NCI-H2081 treated with DMSO at 0.1 percent for 48 hours (cell line): Measurements from ENCODE around the gene RNF141.

Experiments used
- DNase-seq: peaks from one replicate; lab custom pipeline; 2025; lab: John Stamatoyannopoulos, UW

RNF141 gene

DNA sequence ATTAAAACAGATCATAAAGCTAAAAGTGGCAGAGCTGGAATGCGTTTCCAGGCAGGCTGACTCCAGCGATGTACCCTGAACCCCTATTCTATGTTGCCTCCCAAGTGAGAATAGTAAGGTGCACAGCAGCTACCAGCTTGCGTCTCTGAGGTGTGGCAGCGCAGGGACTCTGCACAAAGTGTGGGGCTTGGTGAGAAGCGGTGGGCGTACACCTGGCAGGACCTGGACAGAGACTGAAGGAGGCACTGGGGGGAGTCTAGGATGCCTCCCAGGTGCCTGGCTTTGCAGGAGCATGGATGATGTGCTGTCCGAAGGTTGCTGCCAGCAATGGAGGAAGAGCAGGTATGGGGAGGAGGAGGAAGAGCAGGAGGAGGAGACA, 43.0 kb downstream of the RNF141 start:
- no peak for DNase-seq

DNA sequence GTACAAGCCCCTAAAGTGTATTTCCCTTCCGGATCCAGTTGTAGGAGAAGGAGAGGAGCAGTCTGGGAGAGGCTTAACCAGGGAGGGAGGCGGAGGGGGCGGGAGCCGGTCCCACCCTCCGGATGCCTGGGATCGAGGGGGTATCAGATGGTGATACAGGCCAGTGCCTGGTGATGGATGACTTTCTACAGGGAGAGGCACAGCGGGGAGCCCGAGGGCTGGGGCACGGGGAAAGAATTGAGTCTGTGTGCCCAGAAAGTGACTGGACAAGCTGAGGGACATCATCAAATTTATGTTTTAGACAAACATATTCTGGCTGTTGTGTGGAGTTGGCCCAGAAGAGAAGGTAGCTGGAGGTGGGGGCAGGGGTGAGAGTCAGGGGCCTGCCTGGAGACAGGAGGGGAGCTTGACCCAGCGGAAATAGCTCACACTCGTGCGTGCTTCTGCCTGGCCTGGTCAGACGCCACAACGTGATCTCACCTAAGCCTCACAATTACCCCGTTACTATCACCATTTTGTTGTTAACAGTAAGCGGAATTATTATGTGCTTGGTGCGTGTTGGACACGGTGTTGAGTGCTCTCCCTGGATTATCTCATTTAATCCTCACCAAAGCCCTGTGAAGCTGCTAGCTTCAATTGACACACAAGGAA, 43.5 kb downstream of the RNF141 start:
- DNase-seq = no peak

DNA sequence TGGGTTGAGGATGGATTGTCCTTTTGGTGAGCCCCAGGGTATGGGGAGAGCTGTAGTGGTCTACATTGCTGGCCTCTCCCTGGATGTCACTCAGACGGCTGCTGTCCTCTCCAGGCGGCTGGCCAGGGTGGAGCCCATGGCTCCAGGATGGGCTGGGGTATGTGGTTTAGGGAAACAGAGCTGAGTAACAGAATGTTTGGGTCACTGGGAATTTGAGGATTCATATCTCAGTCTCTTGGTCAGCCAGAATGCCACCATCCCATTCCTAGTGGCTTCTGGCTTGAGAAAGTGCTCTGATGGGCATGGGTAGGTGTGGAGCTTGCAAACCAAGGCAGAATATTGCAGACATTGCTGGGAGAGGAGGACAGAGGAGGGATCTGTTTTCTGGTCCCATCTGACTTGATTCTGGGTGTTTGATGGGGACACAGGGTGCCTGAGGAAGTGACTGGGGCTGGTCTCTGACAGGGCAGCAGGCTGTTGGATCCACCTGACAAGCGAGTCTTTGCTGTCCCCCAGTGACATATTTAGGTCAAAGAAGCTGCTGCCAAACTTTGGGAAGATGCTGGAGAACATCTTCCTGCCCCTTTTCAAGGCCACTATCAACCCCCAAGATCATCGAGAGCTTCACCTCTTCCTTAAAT, 44.6 kb downstream of the RNF141 start:
- DNase-seq = no peak

DNA sequence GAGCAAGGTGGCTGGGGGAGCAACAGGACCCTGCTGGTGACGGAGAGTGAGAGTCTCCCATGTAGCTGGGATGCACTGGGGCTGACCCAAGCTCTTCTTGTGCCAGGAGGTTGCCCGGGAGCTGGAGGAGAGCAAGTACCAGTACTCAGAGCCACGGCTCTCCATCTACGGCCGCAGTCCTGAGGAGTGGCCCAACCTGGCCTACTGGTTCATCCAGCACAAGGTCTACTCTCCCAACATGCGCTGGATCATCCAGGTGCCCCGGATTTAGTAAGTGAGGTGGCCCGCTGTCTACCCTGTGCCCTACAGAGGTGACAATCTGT, 45.6 kb downstream of the RNF141 start:
- no peak for DNase-seq

DNA sequence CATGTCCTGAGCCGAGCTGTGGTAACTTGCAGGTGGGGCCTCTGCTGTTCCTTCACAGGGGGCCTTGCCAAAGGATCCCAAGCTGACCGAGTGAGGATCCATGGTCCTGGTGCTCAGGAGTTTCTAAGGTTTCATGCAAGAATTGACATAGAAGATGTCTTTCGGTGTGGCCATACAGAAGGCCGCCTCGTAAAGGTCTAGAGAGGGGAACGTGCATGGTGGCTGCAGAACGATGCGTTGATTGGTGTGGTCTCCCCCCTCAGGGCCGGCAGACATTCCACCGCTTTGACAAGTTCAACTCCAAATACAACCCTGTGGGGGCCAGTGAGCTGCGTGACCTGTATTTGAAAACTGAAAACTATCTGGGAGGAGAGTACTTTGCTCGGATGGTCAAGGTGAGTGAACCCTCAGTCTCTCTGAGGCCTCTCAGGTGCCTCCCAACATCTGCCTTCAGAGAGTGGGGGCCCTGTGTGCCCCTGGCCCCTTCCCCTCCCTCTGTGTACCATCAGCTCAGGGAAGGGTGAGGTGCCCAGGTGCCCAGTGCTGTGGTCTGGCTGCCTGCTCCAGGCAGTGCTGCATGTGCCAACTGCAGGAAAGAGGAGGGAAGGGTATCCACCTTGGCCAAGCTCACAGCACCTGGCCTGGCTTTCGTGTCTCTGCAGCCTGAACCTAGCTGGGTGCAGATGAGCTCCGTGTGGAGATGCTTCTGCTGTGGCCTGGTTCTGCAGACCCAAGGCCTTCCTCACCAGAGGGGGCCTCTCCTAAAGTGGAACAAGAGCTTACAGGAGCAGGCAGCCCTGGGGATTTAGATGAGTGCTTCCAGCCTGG, 46.1 kb downstream of the RNF141 start:
- no peak for DNase-seq

DNA sequence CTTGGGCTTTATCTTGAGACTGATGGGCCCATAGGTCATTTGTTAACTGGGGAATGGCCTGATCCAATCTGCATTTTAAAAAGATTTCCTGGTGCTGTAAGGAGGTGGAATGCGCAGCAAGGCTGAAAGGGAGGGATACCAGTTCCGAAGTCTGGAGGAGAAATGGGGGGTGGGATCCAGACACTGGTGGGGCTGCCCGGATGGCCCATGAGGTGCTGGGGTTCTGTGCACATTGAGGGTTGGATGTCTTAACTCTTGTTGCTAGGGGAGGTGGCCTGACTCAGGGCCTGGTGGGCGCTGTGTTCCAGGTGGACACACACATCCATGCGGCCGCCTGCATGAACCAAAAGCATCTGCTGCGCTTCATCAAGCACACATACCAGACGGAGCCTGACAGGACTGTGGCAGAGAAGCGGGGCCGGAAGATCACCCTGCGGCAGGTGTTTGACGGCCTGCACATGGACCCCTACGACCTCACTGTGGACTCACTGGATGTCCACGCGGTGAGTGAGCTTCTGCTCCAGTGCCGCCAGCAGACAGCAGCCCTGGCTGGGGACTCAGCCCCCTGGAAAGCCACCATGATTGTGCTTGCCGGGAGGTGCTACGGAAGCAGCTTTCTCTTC, 47.8 kb downstream of the RNF141 start:
- DNase-seq = no peak

DNA sequence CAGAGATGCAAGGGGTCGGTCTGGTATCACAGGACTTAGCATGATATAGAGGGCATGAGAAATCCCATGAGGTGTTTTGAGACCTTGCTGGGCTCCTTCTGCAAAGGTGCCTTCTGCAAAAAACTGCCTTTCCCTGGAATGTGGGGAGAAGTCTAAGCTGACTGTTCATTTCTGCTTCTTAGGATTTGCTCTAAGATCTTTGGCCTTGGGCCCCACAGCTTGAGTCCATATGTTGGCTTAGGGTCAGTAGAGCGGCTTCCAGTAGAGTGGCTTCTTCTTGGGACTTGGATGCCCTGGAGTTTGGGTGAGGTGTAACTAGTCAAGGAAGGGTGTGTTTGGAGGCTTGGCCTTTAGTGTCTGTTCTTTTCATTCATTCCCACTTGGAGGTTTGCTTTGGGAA, 48.9 kb downstream of the RNF141 start:
- DNase-seq = no peak

DNA sequence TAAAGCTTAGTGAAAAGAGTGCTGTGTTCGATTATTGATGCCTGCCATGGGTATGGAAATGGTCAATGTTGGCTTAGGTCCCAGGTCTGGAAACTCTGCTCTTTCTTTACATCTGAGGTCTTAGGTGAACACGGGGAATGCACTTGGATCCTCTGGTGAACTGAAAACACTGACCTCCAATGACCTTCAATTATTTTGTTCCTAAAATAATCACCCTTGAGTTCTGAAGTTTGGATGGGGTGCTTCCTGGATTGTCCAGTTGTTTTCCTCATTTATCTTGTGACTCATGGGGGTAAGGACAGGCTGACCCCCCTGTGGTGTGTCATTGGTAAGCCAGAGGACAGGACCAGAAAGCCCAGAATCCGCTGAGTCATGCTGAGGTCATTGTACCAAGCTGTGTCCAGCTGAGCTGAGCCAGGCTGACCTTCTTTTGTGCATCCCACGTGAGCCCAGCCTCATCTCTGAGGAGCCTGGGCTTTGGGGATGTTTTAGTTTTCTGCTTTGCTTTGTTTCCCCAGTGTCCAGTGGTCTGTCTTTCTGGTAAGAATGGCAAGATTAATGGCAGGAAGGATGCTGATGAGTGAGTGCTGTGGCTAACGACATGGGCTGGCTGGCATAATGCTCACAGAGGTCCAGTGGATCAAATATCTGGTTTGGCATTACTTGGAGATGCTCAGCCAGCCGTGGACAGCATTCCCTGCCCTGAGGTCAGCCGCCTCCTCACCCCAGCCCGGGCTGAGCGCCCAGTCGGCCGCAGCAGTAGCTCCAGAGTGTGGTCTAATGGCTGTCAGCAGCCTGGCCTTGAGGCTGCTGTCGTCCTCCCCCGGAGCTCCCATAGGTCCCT, 50.4 kb downstream of the RNF141 start:
- DNase-seq = no peak

DNA sequence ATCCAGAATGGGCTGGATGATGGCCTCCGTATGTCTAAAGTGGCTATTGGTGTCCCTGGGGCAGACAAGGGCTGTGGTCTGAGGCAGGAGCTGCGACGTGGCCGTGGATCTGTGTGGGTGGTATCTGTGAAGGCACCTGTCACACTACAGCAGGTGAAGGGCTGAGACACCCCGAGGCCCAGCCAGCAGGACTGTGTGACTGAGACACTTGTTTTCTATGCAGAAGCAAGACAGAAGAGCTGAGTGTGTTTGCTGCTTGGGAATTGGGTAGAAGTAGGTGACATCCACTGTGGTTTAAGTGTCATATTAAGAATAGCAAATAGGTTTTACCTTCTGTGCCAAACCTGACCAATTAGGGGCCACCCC, 51.0 kb downstream of the RNF141 start:
- DNase-seq = no peak

DNA sequence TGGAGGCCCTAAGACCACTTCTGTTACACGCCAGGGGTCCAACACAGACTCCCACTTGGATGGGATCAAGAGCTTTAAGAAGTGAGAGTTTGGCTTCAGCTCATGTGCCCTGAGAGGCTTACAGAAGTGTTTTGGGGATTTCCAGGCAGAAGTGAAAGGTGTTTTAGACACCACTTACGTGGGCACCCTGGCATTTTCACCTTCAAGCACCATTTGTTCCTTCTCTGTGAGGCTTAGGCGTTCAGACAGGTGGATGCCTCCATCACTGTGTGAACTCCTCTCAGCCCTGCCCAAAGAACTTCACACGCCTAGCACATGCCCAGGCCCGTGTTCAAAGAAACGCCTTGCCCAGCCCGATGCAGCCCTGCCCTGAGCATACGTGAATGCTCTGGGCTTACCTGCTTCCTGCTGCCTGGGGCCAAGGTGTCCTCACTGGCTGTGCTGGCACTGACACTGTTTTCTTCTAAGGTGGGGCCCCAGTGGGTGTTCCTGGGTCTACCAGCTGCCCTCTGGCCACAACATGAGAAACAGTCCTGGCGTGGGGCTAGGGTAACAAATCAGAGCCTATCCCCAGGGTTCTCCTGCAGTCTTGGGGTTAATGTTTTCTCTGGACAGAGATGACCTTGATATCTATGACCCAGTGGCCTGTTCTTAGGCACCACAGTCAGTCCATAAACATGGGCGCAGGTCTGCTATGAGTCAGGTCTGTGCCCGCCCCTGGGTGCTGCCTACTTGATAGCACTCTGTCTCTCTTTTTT, 51.9 kb downstream of the RNF141 start:
- no peak for DNase-seq

DNA sequence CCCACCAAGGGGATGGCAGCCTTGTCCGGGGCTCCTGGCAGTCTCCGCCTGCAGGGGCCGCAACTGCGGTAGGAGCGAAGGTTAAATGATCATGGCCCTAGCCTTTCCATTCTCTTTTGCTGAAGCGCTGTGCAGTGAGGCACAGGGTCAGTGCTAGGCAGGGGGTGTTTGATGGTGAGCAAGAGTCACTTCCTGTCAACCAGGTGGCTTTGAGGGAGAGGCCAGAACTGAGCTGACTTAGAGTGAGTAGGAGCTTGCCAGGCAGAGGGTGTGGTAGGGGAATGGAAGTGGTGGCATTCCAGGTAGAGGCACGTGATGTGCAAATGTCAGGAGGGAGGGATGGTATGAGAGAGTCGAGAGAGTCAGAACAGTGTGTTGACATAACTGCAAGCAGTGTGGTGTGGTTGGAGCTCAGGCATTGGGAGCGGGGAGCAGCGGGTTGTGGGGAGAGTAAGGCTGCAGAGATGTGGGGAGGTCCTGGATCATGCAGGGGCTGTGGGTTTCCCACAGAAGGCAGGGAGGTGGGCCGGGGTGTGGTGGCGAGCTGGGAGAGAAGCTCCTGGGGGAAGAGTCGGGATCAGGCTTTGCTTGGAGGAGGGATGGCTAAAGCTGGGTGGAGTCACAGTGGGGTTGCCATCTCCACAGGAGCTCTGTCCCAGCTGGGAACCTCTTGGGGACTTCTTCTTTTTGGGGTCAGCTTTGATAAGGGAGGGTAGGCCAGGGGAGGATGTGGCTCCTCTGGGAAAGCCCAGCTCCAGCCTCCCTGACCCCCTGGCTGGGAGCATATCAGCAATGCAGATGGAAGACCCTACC, 52.7 kb downstream of the RNF141 start:
- no peak for DNase-seq

DNA sequence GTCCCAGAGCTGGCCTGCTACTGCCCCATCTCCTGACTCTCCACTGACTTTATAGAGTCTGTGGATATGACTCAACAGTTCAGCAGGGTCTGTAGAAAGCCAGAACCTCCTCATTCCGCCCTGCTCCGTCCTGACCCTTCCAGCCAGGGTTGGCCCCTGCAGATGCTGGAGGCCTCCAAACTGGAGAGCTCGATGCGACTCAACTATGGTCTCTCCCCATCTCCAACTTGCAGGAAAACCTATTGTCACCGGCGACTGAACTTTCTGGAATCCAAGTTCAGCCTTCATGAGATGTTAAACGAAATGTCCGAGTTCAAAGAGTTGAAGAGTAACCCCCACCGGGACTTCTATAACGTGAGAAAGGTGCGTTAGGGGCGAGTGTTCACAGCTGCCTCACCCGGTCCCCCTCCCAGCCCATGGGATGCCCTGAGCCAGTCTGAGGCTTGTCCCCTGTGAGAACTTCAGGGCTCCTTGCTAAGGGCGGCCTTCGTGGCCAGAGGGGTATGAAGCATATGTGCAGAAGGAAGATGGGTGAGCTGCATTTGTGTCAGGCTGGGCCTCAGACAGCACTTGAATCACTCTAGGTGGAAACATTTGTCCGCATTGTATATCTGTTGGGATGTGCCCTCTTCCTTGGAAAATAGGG, 53.9 kb downstream of the RNF141 start:
- no peak for DNase-seq

DNA sequence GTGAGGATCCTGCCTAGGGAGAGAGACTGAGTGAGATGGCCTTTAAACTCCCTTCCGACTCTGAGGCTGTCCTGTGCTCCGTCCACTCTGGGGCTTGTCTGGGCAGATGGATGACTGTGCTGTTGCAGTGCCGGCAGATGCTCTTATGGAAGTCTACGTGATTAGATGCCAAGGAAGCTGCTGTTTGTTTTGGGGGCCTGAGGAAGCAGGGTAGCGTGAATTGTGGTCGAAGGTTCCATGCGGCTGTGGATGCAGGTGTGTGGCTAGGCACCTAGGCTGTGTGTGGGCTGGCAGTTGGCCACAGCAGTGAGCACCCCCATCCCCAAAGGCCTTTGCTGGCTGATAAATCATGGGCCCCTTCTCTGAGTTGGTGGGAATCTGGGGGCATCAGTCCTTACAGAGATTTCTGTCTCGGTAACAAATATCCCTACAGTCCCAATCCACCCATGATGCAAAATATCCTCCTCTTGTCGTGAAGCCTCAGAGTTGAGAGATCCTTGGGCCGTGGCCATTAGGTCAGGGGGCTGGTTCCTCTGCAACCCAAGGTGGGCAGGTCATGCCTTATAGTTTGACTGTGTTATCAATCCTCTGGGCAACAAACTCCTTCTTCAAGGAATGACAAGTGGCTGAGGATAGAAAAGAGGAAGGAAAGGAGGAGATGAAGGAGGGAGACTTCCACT, 54.7 kb downstream of the RNF141 start:
- DNase-seq = no peak

DNA sequence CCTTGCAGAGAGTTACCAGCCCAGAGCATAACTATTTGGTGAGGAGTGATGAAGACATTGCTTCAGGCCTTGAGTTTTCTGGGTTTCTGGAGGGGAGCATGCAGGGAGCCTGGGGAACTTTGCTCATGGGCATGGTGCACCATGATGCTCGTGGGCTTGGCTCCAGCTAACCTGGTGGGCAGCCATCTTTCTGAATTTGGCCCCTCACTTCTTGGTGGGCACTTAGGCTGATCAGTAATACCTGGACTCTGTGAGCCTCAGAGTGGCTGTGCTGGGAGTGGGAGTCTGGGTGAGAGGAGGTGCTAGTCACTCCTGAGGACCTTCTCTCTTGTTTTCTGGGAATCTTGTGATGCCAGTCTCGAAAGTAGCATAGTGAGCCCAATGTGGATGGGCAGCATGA, 55.3 kb downstream of the RNF141 start:
- no peak for DNase-seq

DNA sequence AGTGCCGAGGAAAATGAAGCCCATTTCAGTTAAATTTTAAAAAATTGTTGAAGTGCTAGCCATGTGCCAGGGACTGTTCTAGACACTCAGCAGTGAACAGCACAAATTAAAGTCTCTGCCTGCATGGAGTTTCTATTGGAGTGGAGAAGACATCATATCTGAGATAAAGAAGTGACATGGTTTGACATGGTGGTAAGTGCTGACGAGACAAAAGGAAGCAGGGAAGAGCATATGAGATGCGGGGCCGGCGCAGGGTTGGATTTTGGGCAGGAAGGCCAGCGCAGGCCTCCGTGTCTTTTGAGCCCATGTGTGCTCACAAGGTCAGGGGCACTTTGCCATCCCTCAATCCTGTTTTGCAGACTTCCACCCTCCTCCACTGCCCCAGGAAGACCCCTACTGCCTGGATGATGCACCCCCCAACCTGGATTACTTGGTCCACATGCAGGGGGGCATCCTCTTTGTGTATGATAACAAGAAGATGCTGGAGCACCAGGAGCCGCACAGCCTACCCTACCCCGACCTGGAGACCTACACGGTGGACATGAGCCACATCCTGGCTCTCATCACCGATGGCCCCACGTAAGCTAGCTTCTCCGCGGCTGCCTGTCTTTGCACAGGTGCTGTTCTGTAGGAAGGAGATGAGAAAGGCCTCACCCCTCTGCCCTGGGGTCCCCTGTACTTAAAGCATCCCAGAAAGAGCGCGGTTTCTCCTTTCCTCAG, 56.4 kb downstream of the RNF141 start:
- DNase-seq = no peak

DNA sequence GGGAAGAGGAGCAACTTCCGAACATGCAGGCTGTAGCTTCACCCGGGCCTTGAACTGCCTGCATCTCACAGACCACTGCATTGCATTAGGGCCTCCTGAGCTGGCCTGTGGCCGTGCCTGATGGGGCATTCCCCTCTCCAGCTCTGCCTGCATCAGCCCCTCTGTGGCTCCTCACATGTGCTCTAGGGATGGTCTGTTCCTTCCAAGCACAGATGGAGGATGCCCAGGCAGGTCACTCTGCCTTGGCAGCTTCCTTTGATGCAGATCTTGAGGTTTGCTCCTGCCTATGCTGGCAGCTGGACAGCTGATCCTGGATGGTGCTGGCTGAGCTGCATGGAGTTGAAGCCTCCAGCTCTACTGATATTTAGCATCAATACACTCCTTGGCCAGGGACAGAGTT, 57.4 kb downstream of the RNF141 start:
- DNase-seq = no peak

DNA sequence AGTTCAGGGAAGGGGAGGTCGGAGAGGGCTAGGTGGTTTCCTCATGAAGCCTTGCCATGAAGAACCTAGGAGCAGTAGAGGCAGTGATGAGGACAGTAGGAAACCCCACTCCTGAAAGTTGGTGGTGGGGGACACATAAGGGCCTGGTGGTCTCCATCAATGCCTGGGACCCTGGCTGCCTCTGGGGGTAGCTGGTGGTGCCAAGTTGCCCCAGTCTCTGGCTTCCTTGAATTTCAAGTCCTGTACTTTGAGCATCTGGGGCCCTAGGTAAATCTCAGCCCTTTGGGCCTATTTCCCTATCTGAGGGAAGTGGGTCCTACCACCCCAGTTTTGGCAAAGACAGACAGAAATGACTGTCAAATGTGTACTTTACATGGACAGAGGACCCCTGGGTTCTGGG, 57.8 kb downstream of the RNF141 start:
- DNase-seq = no peak

DNA sequence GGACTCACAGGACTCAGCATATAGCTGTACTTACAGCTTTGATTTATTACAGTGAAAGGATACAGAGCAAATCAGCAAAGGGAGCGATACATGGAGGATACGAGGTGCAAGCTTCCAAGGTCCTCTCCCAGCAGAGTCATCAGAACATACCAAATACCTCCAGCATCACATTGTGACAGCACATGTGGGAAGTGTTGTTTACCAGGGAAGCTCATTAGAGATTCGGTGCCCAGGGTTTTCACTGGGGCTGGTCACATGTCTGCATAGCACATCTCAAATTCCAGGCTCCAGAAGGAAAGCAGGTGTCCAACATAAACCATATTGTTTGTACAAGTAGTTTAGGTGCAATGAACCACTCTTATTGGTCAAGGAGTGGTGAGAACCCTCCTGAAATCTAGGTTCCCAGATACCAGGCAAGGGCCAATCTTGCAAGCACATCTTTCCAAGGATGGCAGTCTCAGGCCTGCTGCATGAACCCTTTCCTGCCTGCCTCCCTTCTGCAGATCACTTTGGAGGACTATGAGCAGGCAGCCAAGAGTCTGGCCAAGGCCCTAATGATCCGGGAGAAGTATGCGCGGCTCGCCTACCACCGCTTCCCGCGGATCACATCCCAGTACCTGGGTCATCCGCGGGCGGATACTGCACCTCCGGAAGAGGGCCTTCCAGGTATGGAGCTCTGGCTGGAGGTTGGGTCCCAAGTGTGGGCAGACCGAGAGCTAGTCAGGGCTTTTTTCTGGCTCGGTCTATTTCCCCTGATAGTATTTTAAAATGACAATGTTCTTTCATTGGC, 59.2 kb downstream of the RNF141 start:
- DNase-seq = no peak
